ENCODE measurements around the gene LNX1.

DNA sequence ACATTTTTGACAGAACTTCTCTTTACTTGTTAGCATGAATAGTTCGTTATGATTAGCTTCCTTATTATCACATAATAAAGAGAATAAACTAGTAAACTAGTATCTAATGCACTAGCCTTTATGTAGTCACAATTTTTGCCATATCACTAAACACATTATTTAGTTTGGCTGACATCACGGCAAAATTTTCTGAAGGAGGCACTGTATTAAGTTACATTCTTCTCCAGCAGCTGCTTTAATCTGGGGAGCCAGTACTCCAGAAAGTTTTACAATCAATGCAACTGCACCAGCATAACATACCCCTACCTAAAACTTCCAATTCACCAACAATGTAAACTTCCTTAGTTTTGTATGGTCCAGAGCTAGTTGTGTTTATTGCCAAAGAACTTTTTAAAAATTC is 126.0 kb downstream of the LNX1 start:
- TF ChIP-seq POLR2A (IDR thresholded peaks at IDR 0.05): no peak
- TF ChIP-seq, protein P1, sequence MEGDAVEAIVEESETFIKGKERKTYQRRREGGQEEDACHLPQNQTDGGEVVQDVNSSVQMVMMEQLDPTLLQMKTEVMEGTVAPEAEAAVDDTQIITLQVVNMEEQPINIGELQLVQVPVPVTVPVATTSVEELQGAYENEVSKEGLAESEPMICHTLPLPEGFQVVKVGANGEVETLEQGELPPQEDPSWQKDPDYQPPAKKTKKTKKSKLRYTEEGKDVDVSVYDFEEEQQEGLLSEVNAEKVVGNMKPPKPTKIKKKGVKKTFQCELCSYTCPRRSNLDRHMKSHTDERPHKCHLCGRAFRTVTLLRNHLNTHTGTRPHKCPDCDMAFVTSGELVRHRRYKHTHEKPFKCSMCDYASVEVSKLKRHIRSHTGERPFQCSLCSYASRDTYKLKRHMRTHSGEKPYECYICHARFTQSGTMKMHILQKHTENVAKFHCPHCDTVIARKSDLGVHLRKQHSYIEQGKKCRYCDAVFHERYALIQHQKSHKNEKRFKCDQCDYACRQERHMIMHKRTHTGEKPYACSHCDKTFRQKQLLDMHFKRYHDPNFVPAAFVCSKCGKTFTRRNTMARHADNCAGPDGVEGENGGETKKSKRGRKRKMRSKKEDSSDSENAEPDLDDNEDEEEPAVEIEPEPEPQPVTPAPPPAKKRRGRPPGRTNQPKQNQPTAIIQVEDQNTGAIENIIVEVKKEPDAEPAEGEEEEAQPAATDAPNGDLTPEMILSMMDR (IDR thresholded peaks at IDR 0.05): no peak
- no peak for TF ChIP-seq EP300 (IDR thresholded peaks at IDR 0.05)
